Activated naive CD4-positive, alpha-beta T cell (primary cell): ENCODE measurements around the gene COQ10B.
A peak's percentile ranks its signal among the peaks of the same experiment; 100 is the strongest.
"Not testable (repeated sequence)": the region's sequence is repeated elsewhere in the genome, so short reads cannot be mapped to it uniquely, and the experiment has no call there.

ENCODE experiments used
- DNase-seq, 4 experiments: peaks; one replicate each; lab custom pipeline; 2025; lab: John Stamatoyannopoulos, UW

COQ10B gene

DNA sequence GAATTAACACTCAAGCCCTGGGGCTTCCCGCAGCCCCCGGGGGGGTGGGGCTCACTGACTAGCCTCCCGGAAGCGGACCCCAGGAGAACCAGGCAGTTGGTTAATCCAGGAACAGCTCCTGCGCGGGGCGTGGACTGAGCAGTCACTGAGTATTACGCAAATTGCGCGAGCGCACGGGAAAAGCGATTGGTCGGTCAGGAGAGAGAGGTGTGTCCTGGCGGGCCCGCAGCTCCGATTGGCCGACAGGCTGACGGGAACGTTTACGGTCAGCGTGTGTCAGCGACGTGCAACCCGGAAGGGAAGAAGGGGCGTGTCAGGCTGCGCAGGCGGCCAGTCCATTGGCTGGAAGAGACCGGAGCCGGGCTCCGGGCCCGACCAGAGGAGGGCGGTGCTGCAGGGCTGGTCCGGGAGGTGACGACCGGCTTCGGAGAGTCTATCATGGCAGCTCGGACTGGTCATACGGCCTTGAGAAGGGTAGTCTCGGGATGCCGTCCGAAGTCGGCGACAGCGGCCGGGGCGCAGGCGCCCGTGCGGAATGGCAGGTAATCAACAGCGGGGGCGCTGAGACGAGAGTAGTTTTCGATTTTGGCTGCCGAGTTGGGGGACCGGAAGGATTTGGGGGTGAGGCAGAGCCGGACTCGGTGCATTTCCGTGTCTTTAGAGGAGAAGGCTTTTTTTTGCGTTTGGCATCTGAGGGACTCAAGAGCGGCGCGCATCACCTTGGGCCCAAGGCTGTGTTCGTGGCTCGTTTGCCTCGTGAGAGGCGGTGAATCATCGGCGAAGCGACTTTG lies at the start of gene COQ10B:
Gene COQ10B, plus strand, starts transcription at position 430 of the 791 bp plus-strand sequence. Its CDS starts 9 bp downstream, at position 439.
- DNase-seq = peak; percentile 93 to 97 (median 96)

DNA sequence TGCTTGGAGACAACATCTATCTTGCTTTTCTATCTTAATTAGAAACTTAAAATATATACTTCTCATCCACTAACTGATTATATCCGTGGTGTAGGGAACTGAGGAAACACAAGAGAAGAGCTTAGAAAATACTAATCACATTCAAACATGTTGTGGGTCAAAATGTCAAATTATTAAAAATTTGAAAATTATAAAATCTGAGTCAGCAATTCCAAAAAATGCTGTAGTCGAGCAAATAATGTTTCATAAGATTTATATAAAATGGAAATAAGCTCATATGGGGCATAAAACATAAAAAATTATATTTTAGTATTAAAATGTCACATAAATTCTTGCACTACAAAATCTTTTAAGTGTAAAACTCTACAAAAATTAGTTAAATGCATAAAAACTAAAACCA lies 47.8 kb upstream of the COQ10B start:
- DNase-seq = no peak

DNA sequence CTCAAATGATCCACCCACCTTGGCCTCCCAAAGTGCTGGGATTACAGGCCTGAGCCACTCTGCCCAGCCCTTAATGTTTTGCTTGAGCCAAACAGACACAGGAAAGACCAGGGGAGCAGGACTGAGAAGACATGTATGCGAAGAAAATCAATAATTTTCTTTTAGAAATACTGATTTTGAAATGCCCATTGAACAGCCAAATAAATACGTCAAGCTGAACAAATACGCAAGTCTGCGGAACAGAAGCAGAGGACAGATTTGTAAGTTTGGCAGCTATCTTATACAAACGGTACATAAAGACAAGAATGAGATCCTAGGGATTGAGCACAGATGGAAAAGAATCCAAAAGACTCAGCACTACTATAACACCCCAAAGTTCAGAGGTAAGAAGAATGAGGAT lies 39.3 kb upstream of the COQ10B start:
- DNase-seq = no peak

DNA sequence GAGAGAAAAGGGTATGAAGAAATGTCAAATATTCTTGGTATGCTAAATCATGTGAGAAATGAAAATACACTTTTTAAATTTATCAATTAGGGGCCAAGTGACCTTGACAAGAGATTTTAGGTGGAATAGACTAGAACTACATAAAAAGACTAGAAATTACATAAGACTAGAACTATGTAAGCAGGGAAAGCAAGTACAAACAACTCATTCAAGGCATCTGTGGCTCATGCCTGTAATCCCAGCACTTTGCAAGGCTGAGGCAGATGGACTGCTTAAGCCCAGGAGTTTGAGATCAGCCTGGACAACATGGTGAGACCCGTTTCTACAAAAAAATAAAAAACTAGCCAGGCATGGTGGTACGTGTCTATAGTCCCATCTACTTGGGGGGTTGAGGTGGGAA lies 38.8 kb upstream of the COQ10B start:
- DNase-seq = no peak

DNA sequence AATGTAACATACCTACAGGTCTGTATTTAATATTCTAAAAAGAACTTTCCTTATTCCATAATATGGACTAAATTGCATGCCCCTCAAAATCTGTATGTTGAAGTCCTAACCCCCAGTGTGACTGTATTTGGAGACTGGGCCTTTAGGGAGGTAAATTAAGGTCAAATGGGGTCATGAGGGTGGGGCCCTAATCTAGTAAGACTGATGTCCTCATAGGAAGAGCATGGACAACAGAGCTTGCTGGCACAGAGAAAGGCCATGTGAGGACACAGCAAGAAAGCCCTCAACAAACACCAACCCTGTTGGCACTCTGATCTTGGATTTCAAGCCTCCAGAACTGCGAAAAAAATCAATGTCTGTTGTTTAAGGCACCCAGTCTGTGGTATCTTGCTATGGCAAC lies 37.1 kb upstream of the COQ10B start:
- DNase-seq = no peak

DNA sequence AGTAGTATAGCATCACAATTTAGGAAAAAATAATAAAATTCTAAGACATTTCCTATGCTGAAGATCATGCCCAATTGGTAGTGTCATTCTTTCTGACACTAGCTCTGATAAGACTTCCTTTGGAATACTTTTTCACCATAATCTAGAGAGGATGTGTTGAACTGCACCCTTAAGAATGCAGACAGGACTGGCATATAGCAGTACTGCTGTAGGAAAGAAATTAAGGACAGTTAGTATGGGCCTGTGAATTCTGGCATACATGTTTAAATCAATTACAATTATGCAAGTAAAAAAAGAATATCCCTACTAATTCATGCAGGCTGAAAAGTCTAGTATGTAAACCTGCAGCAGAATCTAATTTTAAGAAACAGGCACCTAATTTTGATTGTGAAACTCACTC lies 33.9 kb upstream of the COQ10B start:
- no peak for DNase-seq

DNA sequence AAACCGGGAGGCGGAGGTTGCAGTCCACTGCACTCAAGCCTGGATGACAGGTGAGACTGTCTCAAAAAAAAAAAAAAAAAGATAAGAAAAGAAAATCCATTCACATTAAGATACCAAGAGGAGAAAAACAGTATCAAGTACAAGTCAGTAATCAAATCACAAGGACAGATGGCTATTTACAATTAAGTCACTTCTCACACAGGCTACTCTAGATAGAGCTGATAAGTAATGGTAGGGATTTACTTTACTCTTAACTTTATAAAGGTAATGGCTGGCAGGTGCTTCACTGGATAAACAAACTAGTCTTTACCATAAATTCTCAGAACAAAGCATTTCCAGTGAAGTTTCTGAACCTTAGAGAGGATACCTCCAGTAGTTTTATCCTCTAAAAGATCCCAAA lies 30.0 kb upstream of the COQ10B start:
- no peak for DNase-seq

DNA sequence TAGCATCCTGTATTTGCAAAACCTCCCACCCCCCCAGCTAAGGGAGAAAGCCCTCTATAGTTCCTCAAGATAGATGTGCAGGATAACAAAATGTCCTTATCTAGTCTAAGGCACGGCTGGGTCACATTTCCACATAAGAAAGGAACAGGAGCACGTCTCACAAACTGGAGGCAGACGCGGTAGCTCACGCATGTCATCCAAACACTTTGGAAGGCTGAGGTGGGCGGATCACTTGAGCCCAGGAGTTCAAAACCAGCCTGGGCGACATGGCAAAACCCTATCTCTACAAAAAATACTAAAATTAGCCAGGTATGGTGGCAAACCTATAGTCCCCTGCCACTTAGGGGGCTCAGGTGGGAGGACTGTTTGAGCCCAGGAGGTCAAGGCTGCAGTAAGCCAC lies 27.8 kb upstream of the COQ10B start:
- no peak for DNase-seq

DNA sequence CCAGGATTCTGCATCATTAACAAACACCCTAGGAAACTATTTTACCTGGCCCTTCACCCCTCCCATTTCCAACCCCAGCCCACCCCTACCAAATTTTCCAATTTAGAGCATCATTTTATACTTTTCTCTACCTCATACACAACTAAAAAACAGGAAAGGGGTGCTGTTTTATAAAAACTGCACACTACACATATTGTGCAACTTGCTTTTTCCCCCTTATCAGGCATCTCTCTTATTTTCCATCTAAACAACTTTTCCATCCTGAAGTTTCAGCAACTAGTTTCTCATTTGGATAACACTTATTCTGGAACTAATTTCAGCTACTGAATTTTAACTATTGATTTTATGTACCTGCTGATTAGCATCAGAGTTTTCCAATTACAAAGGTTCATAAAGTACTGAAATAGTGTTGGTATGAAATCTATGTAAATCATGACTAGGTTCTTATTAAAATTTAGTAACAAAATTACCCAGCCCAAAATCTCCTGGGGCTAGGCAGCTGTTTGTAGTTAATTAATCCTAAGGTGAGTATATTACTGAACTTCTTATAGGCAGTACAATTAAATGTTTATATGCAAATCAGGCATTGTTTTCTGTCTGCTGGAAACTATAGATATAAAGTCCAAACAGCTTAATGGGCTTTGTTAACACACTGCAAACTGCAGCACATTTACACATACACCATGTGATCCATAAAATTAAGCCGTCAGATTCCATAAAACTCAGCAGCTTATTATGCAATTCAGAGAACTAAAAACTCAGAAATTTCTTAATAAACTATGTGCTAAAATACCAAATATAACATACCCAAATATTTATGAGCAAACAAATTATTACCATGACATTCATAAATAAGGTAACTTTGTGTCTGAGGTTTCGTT lies 26.4 kb upstream of the COQ10B start:
- no peak for DNase-seq

DNA sequence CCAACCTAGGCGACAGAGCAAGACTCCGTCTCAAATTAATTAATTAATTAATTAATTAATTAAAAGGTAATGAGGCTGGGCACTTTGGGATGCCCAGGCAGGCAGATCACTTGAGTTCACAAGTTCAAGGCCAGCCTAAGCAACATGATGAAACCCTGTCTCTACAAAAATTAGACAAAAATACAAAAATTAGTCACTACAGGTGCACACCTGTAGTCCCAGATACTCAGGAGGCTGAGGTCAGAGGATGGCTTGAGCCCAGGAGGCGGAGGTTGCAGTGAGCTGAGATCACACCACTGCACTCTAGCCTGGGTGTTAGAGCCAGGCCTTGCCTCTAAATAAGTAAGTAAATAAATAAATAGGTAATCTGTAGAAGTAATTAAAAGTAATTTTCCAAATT lies 25.4 kb upstream of the COQ10B start:
- no peak for DNase-seq

DNA sequence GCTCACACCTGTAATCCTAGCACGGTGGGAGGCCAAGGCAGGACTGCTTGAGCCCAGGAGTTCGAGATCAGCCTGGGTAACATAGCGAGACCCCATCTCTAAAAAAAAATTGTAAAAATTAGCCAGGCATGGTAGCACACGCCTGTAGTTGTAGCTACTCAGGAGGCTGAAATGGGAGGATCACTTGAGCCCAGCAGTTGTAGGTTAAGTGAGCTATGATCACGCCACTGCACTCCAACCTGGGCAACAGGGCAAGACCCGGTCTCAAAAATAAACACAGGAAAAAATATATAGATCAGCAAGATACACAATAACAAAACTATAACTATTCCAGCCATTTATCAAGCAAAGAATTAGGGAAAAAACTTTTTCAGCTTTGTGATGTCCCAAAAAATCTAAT lies 21.5 kb upstream of the COQ10B start:
- DNase-seq = no peak

DNA sequence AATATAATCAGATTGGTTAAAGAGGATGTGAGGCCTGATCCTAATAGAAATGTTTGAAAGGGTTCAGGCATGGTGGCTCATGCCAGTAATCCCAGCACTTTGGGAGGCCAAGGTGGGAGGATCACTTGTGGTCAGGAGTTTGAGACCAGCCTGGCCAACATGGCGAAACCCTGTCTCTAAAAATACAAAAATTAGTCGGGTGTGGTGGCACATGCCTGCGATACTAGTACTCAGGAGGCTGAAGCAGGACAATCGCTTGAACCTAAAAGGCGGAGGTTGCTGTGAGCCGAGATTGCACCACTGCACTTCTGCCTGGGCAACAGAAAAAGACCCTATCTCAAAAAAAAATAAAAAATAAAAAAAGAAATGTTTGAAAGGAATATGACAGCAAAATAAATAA lies 20.8 kb upstream of the COQ10B start:
- DNase-seq = not testable (repeated sequence)

DNA sequence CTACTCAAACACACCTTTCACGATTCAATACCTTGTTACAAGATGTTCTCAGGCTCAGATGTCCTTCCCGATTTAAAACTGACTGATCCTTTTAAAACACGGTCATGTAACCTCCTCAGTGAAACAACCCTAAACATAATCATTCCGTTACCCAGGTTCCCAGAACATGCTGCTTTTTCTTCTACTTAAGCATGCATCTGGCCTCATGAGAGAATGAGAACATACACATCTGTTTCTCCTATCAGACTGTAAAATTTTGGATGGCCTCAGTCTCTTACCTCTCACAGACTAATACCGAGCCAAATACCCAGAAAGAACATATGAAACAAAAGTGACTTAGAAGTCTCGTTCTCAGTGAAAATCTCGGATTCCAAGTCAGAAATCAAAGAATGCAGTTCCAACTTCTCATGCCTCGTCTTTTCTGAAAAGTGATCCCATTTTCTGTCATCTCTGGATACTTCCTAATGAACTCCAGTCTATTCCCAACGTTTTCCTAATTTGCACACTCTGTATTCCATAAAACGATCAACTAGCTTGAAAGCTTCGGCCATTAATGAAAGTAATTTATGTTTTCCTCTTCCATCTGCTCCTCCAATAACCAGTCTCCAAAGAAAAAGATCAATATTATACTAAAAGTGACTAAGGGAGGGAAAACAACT lies 19.4 kb upstream of the COQ10B start:
- no peak for DNase-seq

DNA sequence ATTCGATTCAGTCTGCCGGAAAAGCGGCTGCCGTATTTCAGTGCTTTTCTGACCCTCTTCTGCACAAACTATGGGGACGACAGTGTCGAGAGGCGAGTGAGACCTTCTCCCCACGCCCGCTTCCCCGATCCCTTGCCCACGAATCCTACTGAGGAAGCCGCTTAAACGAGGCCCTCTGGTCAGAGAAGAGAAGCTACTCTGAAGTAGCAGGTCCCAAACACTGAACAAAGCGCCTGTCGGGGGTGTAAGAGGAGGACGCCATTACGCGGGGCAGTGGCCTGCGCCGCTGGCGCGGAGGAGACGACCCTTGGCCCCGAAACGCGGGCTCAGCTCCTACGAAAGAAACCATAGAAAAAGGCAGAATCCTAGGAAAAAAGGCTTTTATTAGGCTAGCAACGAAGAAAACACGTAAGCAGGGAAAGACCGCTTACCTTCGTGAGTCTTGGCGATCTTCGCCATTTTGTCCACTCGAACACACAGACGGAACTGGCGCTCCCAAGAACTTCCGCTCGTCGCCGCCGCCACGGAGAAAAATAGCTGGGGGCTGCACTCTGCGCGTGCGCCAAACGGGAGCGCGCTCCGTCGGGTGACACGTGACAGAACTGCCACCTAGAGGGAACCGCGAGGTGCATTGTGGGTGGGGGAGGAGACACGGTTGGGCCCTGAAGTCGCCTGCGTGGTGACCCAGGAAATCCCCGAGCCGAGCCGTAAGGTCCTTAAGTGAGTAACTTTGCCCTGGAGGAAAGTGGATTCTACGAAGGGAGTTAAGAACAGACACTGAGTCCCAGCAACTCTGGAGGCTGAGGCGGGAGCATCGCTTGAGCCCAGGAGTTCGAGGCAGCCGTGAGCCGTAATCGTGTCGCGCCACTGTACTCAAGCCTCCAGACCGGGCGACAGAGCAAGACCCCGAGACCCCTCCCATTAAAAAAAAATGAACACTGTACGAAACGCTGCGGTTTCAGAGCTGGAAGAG lies 18.5 kb upstream of the COQ10B start, which contains the start of gene SF3B1:
Gene SF3B1, minus strand, starts transcription at position 488 of the 973 bp plus-strand sequence. Its CDS starts 29 bp downstream, at position 459.
- DNase-seq = peak; percentile 90 to 98 (median 96)

DNA sequence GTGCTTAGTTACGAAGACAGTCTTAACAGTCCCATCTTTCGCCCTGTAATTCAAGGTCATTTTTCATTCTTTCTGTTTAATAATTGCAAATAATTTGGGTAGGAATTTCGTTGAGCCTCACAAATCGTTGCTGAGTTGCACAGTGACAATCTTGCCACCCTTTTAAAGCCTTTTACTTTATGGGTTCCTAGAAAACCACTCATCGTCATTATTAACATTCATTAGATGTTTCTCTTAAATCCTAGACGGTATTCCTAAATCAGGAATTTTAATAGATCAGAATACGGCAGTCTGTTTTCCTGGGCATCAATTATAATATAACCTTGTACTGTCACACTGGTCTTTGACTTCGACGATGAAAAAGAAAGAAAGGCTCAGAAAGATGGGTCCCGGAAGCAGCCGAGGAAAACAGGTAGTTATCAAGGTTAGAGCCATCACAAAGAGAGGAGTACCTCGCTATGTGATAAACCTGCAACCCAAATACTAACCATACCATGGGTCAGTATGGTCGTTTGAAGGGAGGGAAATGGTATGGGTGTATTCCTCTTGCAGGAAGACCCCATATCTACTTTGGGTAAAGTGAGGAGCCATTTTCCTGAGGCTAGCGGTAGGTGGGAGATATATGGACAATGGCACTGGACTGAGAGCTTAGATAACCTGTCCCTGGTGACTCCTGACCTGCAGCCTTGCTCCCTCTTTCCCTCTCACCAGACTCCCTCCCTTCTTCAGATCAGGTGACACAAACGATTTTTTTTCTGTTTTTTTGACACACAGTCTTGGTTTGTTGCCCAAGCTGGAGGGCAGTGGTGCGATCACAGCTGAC lies 17.5 kb upstream of the COQ10B start:
- no peak for DNase-seq

DNA sequence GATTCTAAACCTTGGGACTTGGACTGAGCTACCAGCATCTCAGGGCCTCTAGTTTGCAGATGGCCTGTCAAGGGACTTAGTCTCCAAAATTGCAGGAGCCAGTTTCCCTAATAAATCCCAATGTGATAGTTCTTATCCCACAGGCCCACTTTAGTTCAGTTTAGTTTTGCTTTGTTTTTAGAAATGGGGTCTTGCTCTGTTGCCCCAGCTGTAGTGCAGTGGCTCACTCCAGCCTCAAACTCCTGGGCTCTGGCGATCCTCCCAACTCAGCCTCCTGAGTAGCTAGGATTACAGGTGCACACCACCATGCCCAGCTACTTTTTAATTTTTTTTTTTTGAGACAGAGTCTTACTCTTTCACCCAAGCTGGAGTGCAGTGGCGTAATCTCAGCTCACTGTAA lies 16.0 kb upstream of the COQ10B start:
- no peak for DNase-seq

DNA sequence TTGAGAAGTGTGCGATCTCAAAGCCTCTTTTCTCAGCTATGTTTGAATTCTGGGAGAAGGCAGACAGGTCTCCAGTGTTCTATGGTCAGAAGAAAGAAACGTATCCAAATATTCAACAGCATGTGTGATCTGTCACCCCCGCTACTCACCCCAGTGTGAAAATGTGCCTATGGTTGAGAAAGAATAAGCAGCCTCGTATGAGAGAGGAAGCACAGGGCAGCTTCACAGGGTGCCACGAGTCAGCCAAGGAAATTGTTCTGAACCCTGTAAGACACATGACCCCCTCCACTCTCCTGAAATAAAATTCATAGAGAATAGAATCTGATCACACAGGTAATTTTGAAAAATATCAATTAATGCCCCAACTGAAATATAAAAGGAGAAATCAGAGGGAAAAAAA lies 10.5 kb upstream of the COQ10B start:
- DNase-seq = no peak

DNA sequence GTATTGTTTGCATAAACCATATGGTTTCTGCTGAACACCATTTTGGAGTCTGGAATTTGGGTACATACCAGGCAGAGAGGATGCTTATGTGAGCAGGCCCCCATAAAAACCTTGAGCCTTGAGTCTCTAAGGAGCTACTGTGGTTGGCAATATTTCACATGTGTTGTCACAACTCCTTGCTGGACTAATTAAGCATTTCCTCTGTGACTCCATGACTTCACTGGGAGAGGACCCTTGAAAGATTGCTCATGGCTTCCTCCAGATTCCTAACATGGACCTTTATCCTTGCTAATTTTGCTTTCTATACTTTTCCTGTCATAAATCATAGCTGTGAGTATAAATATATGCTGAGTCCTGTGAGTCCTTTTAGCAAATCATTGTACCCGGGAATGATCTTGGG lies 7.6 kb upstream of the COQ10B start:
- no peak for DNase-seq

DNA sequence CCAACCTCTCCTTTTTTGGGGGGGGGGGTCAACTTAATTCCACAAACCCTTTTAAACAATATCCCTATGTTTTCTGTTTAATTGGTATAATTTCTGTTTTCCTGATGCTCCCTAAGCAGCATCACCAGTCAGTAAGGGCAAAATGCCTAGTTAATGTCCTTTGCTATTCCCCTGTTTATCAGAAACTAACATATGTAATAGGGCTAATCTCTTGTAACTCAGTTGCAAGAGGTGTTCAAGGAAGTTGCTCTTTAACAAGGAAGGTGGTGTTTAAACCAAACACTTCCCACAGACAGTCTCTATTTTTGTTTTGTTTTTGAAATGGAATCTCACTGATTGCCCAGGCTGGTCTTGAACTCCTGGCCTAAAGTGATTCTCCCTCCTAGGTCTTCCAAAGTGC lies 6.5 kb upstream of the COQ10B start:
- no peak for DNase-seq

DNA sequence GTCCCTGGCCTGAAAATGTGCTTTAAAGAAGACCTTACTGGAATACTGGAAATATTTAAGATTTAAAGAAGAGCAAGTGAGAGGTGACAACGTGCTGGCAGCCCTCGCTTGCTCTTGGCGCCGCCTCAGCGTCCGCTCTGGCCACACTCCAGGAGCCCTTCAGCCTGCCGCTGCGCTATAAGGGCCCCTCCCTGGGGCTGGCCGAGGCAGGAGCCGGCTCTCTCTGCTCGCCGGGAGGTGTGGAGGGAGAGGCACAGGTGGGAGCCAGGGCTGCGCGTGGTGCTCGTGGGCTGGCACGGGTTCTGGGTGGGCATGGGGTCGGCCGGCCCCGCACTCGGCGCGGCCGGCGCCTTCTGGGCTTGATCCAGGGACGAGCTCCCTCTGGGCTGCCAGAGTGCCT lies 2.9 kb upstream of the COQ10B start:
- no peak for DNase-seq
